ENCODE results near the gene ZNF804B. TPM values are rescaled to one million over a fixed set of nuclear protein-coding genes. Genes with fewer than 3 reads are reported as not detected.

ZNF804B gene
- total and polyA plus RNA-seq, 9 of the 15 experiments (the other 6 are each of a cell fraction or from before 2014, with no cell fraction given) = 0.04 to 0.22 (median 0.09) TPM; not detected in 6

- BruUV-seq (replicated peaks) = no TSS peak
- no peaks in the 10 kb centered on the region for H3K9me3 ChIP-seq (replicated peaks; ENCODE audit: control insufficient read depth, insufficient read depth, low read depth, low read length)
- POLR2A ChIA-PET = no interaction called here
Observed at GRCh38 chr7:88845091-88845490, 85.6 kb downstream of the ZNF804B start.

More at GRCh38 chr7:88845091-88845490, 85.6 kb downstream of the ZNF804B start:
- no peak overlapping the region for H2AFZ ChIP-seq (ENCODE audit: low read depth, low read length)
- WGBS (ENCODE audit: insufficient coverage, low coverage, missing lambda C conversion rate) = 54% methylated on average over 10 of the region's 12 CpGs
- H3K9ac ChIP-seq (ENCODE audit: insufficient read depth in 1 of 2, low read depth in 2 of 2, low read length in 2 of 2) = no peak overlapping the region
- in situ Hi-C loops (cut with MboI) (no loop called here), intact Hi-C loops (cut with micrococcal nuclease) (no loop called here)
- H3K27ac ChIP-seq (ENCODE audit: extremely low read depth, low read depth, low read length) = no peak overlapping the region
- H4K20me1 ChIP-seq (replicated peaks; ENCODE audit: control insufficient read depth, insufficient read depth, low read length) = no peaks in the 10 kb centered on the region
- CTCF ChIA-PET (ENCODE audit: low intra/inter-chr PET ratio) = no interaction called here
- H3K27me3 ChIP-seq (ENCODE audit: control insufficient read depth in 2 of 2, insufficient read depth in 2 of 2, low read length in 2 of 2) = no peaks in the 10 kb centered on the region
- no peaks in the 10 kb centered on the region for H3K79me2 ChIP-seq (ENCODE audit: control insufficient read depth, insufficient read depth, low read length)
- ATAC-seq = no peak
- FAIRE-seq = no peak
- TF ChIP-seq ZNF408 (CRISPR knock-in tag; IDR thresholded peaks at IDR 0.05; ENCODE audit: low read depth) = no peak
- no peak for TF ChIP-seq ZNF212 (CRISPR knock-in tag; IDR thresholded peaks at IDR 0.05)
- no peak for TF ChIP-seq RBM39 (optimal IDR thresholded peaks at IDR 0.05; ENCODE audit: low read depth, low read length)
- TF ChIP-seq FOXA3 (CRISPR knock-in tag; conservative IDR thresholded peaks at IDR 0.05 in 1 of 2, IDR thresholded peaks at IDR 0.05 in 1 of 2) = no peak
- TF ChIP-seq RERE (CRISPR knock-in tag; IDR thresholded peaks at IDR 0.05; ENCODE audit: borderline replicate concordance) = no peak
- no peak for TF ChIP-seq SRSF9 (IDR thresholded peaks at IDR 0.05; ENCODE audit: borderline replicate concordance, low read depth, low read length)
- TF ChIP-seq ZNF134 (CRISPR knock-in tag; conservative IDR thresholded peaks at IDR 0.05) = no peak
- TF ChIP-seq FOXP1 (CRISPR knock-in tag; IDR thresholded peaks at IDR 0.05) = no peak
- TF ChIP-seq, protein P1, sequence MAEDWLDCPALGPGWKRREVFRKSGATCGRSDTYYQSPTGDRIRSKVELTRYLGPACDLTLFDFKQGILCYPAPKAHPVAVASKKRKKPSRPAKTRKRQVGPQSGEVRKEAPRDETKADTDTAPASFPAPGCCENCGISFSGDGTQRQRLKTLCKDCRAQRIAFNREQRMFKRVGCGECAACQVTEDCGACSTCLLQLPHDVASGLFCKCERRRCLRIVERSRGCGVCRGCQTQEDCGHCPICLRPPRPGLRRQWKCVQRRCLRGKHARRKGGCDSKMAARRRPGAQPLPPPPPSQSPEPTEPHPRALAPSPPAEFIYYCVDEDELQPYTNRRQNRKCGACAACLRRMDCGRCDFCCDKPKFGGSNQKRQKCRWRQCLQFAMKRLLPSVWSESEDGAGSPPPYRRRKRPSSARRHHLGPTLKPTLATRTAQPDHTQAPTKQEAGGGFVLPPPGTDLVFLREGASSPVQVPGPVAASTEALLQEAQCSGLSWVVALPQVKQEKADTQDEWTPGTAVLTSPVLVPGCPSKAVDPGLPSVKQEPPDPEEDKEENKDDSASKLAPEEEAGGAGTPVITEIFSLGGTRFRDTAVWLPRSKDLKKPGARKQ (CRISPR knock-in tag; IDR thresholded peaks at IDR 0.05) = no peak
- TF ChIP-seq PHF8 (IDR thresholded peaks at IDR 0.05; ENCODE audit: borderline replicate concordance, low read length) = no peak
- TF ChIP-seq ZNF780A (CRISPR knock-in tag; IDR thresholded peaks at IDR 0.05) = no peak
- no peak for TF ChIP-seq DMBX1 (CRISPR knock-in tag; IDR thresholded peaks at IDR 0.05; ENCODE audit: borderline replicate concordance)
- H3K4me1 ChIP-seq (replicated peaks in 1 of 2; ENCODE audit: control insufficient read depth in 2 of 2, insufficient read depth in 2 of 2, low read length in 2 of 2) = no peaks in the 10 kb centered on the region
- no peak for DNase-seq (ENCODE audit: extremely low read depth in 1 of 4, low spot score in 3 of 4)
- no peak overlapping the region for H3K4me3 ChIP-seq
- H3K9me1 ChIP-seq (ENCODE audit: control insufficient read depth, insufficient read depth, low read length) = no peaks in the 10 kb centered on the region
- H3K4me2 ChIP-seq (ENCODE audit: insufficient read depth, low read length) = no peak overlapping the region
- H3K36me3 ChIP-seq (ENCODE audit: control insufficient read depth, insufficient read depth, low read length) = no peaks in the 10 kb centered on the region

Measured in K562 (cell line).